ENCODE data around the gene DAB2IP. TPM values are rescaled to one million over a fixed set of nuclear protein-coding genes. Genes with fewer than 3 reads are reported as not detected.

The DAB2IP gene
- total and polyA plus RNA-seq, 2 of the 4 experiments (the other 2 are of a cell fraction): 5.6 to 17.2 TPM

DNA sequence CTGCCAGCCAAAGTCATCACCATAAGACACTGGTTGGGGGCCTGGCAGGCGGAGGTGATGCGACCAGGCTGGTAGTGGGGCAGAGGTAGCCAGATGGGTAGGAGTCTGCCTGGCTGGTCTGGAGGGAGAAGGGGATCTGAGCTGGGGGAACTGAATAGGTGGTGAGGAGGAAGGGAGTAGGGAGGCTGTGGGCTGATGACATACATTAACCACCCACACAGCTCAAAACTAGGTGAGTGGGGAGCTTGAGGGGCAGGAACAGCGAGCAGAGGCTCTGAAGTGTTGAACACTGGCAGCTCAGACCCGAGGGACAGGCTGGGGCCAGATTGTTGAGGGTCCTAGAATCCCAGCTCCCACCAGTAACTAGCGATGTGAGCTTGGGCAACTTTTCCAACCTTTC is 81.0 kb downstream of the DAB2IP start:
- Histone ChIP-seq H3K14ac (replicated peaks; ENCODE audit: low read depth, low read length) (no peak overlapping the region), H4K91ac (ENCODE audit: insufficient read depth, low read depth, low read length) (no peak overlapping the region), H2BK120ac (ENCODE audit: low read depth, low read length) (no peak overlapping the region), H3K23ac (ENCODE audit: low read depth, low read length) (no peak overlapping the region), H3K9me3 (ENCODE audit: control insufficient read depth, insufficient read depth, low read length) (no peaks in the 10 kb centered on the region), H3K18ac (ENCODE audit: low read depth, low read length) (no peak overlapping the region), H3K79me1 (ENCODE audit: low read depth in 1 of 2, low read length in 2 of 2) (peaks cover 46 to 90% of the 10 kb centered on the region in 2 experiments), H3K27ac (ENCODE audit: insufficient read depth, low read length) (no peak overlapping the region), H2AK5ac (ENCODE audit: low read depth, low read length) (0 out of 2 replicates have a peak overlapping the region, but pooled peaks have one; percentile 4), H4K20me1 (ENCODE audit: insufficient read depth, low read length) (peaks cover 18% of the 10 kb centered on the region; the same call in 1 of the 2 replicates), H2BK20ac (ENCODE audit: low read depth, low read length) (no peak overlapping the region), H3K36me3 (ENCODE audit: control insufficient read depth, insufficient read depth, low read length) (no peaks in the 10 kb centered on the region), H3K27me3 (ENCODE audit: control insufficient read depth, insufficient read depth, low read length) (no peaks in the 10 kb centered on the region), H3K56ac (ENCODE audit: extremely low read depth, insufficient read depth, low read length) (no peak overlapping the region), H4K5ac (ENCODE audit: low read depth, low read length) (no peak overlapping the region), H3K9me1 (ENCODE audit: insufficient read depth, low read length) (peaks cover 10% of the 10 kb centered on the region), H3K4me1 (ENCODE audit: control insufficient read depth, insufficient read depth, low read length) (peaks cover 29% of the 10 kb centered on the region), H2BK5ac (ENCODE audit: low read depth, low read length, poor library complexity, severe bottlenecking) (no peak overlapping the region), H4K8ac (ENCODE audit: low read depth in 2 of 2, low read length in 2 of 2) (no peak overlapping the region), H3K4ac (ENCODE audit: low read depth, low read length) (no peak overlapping the region), H3K4me2 (ENCODE audit: low read depth, low read length) (no peak overlapping the region), H3K4me3 (ENCODE audit: insufficient read depth, low read depth, low read length) (no peak overlapping the region), H2BK15ac (ENCODE audit: low read depth, low read length) (no peak overlapping the region), H3K9ac (ENCODE audit: low read depth, low read length) (no peak overlapping the region), H2AK9ac (replicated peaks; ENCODE audit: low read depth, low read length, poor library complexity) (no peak overlapping the region), H2AFZ (replicated peaks; ENCODE audit: low read length, poor library complexity) (no peak overlapping the region)
- dilution Hi-C loops (cut with HindIII; ENCODE audit: low sequenced_read_pairs, unreplicated experiment) (no loop called here), in situ Hi-C loops (cut with MboI; ENCODE audit: low sequenced_read_pairs) (no loop called here), intact Hi-C loops (cut with micrococcal nuclease) (no loop called here)
- TF ChIP-seq USF2 (IDR thresholded peaks at IDR 0.05; ENCODE audit: low read depth, low read length) (no peak), POLR2A (IDR thresholded peaks at IDR 0.05; ENCODE audit: low read depth, low read length) (no peak), RCOR1 (IDR thresholded peaks at IDR 0.05; ENCODE audit: insufficient replicate concordance, low read length) (no peak), CHD1 (IDR thresholded peaks at IDR 0.05; ENCODE audit: low read depth, low read length) (no peak), RAD21 (IDR thresholded peaks at IDR 0.05; ENCODE audit: low read length) (no peak), RFX5 (IDR thresholded peaks at IDR 0.05; ENCODE audit: low read depth, low read length) (no peak)
- no TSS peak for BruUV-seq (replicated peaks)
- CTCF ChIA-PET: no interaction called here
- DNase-seq (no peak), ATAC-seq (ENCODE audit: low read depth) (no peak)
- 83% methylated on average over 2 of the region's 5 CpGs; no CpG with 5 or more reads in 1 of the 2 experiments for WGBS, 2 experiments (ENCODE audit: extremely low coverage in 2 of 2, insufficient read length in 1 of 2)
- POLR2A ChIA-PET (ENCODE audit: unreplicated experiment): no interaction called here
